Calu3 (cell line): ENCODE measurements around the gene NFATC3. TPM values are rescaled to one million over a fixed set of nuclear protein-coding genes. Genes with fewer than 3 reads are reported as not detected.

Experiments
- BruUV-seq: library from RNA; stranded (reverse); fragments of 400-500 nt; replicated peaks from 2 replicates; lab custom pipeline; 2021; lab: Mats Ljungman, UMichigan
- CTCF ChIA-PET: fragments of 300-600 bp; sonication (Branson Sonifier 250); formaldehyde crosslinking; loops from one replicate; lab custom pipeline; 2022; ENCODE audit warnings: antibody characterized with exemption; lab: Charles Lee
- DNase-seq: peaks from one replicate; pipeline ENCODE4 v3.0.0; 2022
- H3K27ac Mint-ChIP-seq: one replicate; pipeline ENCODE4 v1.8.0; 2022; ENCODE audit warnings: mixed read lengths; ENCODE audit not compliant: unreplicated experiment
- H3K27me3 Mint-ChIP-seq: one replicate; pipeline ENCODE4 v1.8.0; 2022; ENCODE audit warnings: mixed read lengths; ENCODE audit not compliant: unreplicated experiment
- H3K36me3 Mint-ChIP-seq: one replicate; pipeline ENCODE4 v1.8.0; 2022; ENCODE audit warnings: mild to moderate bottlenecking, moderate library complexity, mixed read lengths; ENCODE audit not compliant: insufficient read depth, unreplicated experiment
- H3K4me1 Mint-ChIP-seq: one replicate; pipeline ENCODE4 v1.8.0; 2022; ENCODE audit warnings: mild to moderate bottlenecking, low read depth, mixed read lengths; ENCODE audit not compliant: unreplicated experiment
- H3K4me3 Mint-ChIP-seq: one replicate; pipeline ENCODE4 v1.8.0; 2022; ENCODE audit warnings: mild to moderate bottlenecking, low read depth, moderate library complexity, mixed read lengths; ENCODE audit not compliant: unreplicated experiment
- H3K9me3 Mint-ChIP-seq: one replicate; pipeline ENCODE4 v1.8.0; 2022; ENCODE audit warnings: low read depth, mixed read lengths; ENCODE audit not compliant: unreplicated experiment
- intact Hi-C: fragments of 100-400 bp; cut with micrococcal nuclease; formaldehyde crosslinking; loops from one replicate; pipeline ENCODE4 v1.10.0; 2022; ENCODE audit not compliant: unreplicated experiment
- total RNA-seq: library from RNA; stranded (reverse); gene quantifications from 2 replicates; pipeline ENCODE4 v1.2.3, GENCODE V29; 2022
- TF ChIP-seq, protein P1 (sequence below): fragments of 200-600 bp; IDR thresholded peaks from one replicate; pipeline ENCODE4 v1.8.0; 2022; ENCODE audit warnings: antibody characterized with exemption; ENCODE audit not compliant: unreplicated experiment

The NFATC3 gene
- total RNA-seq, 1 experiment from 2014 or later: 39.3 TPM

DNA sequence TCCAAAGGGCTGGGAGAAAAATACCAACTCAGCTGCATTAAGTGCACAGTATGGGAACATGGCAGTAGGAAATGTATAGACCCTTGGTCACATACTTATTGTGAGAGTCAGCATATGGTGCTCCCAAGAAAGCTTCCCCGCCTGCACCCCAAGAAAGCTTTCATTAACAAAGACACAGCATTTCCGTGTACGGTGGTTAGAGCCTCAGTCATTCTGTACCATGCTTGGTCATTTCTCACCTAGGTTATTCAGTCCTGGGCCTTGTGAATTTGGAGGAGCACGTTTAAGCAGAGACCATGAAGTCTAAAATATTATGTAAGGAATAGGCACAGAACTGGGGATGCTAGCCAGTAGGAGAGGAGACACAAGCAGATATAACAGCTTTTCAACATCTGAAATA lies 94.7 kb downstream of the NFATC3 start:
- Mint-ChIP-seq H3K4me1 (no peaks in the 10 kb centered on the region), H3K4me3 (no peak overlapping the region), H3K27me3 (no peaks in the 10 kb centered on the region), H3K36me3 (peaks cover 9% of the 10 kb centered on the region), H3K9me3 (no peaks in the 10 kb centered on the region), H3K27ac (no peak overlapping the region)
- intact Hi-C loops: no loop called here
- TF ChIP-seq, protein P1, sequence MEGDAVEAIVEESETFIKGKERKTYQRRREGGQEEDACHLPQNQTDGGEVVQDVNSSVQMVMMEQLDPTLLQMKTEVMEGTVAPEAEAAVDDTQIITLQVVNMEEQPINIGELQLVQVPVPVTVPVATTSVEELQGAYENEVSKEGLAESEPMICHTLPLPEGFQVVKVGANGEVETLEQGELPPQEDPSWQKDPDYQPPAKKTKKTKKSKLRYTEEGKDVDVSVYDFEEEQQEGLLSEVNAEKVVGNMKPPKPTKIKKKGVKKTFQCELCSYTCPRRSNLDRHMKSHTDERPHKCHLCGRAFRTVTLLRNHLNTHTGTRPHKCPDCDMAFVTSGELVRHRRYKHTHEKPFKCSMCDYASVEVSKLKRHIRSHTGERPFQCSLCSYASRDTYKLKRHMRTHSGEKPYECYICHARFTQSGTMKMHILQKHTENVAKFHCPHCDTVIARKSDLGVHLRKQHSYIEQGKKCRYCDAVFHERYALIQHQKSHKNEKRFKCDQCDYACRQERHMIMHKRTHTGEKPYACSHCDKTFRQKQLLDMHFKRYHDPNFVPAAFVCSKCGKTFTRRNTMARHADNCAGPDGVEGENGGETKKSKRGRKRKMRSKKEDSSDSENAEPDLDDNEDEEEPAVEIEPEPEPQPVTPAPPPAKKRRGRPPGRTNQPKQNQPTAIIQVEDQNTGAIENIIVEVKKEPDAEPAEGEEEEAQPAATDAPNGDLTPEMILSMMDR: no peak
- no peak for DNase-seq
- BruUV-seq: no TSS peak
- CTCF ChIA-PET: no interaction called here

- no peak for DNase-seq
- intact Hi-C loops: no loop called here
- Mint-ChIP-seq H3K27ac (no peak overlapping the region), H3K4me1 (no peaks in the 10 kb centered on the region), H3K36me3 (peaks cover 19% of the 10 kb centered on the region), H3K9me3 (no peaks in the 10 kb centered on the region), H3K4me3 (no peak overlapping the region), H3K27me3 (no peaks in the 10 kb centered on the region)
- BruUV-seq: no TSS peak
- CTCF ChIA-PET: no interaction called here
- TF ChIP-seq, protein P1: no peak
Observed at GRCh38 chr16:68183046-68183445, 97.9 kb downstream of the NFATC3 start.

GRCh38 chr16:68186877-68187276 lies 101.7 kb downstream of the NFATC3 start:
- Mint-ChIP-seq H3K36me3 (peaks cover 24% of the 10 kb centered on the region), H3K4me1 (no peaks in the 10 kb centered on the region), H3K4me3 (no peak overlapping the region), H3K27ac (no peak overlapping the region), H3K27me3 (no peaks in the 10 kb centered on the region), H3K9me3 (no peaks in the 10 kb centered on the region)
- TF ChIP-seq, protein P1: no peak
- CTCF ChIA-PET: no interaction called here
- DNase-seq: no peak
- BruUV-seq: no TSS peak
- intact Hi-C loops: no loop called here

GRCh38 chr16:68187505-68187904 lies 102.3 kb downstream of the NFATC3 start:
- Mint-ChIP-seq H3K27me3 (no peaks in the 10 kb centered on the region), H3K36me3 (peaks cover 24% of the 10 kb centered on the region), H3K4me1 (no peaks in the 10 kb centered on the region), H3K27ac (no peak overlapping the region), H3K9me3 (no peaks in the 10 kb centered on the region), H3K4me3 (no peak overlapping the region)
- TF ChIP-seq, protein P1: no peak
- BruUV-seq: no TSS peak
- CTCF ChIA-PET: no interaction called here
- intact Hi-C loops: no loop called here
- no peak for DNase-seq

DNA sequence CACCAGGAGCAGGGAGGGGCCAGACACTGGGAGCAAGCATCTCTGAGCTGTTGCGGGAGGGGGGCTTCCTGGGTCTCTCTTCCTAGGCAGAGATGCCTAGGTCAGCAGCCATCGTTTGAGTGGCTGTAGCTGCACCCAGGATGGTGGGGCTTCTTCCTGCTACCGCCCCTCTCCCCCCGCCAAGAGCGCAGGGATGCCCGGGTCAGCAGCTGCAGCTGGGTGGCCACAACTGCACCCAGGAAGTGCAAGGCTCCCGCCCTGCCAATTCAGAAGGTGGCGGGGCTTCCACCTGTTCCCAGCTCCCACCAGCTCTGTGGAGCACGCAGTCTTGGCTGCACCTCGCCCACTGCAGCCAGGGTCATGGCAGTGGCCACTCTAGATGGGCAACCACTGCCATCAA lies 103.0 kb downstream of the NFATC3 start:
- H3K27ac Mint-ChIP-seq: no peak overlapping the region

More for the DNA sequence above, 103.0 kb downstream of the NFATC3 start:
- peaks cover 28% of the 10 kb centered on the region for H3K36me3 Mint-ChIP-seq
- no TSS peak for BruUV-seq
- no peak for DNase-seq
- no peak overlapping the region for H3K4me3 Mint-ChIP-seq
- H3K9me3 Mint-ChIP-seq: no peaks in the 10 kb centered on the region
- H3K4me1 Mint-ChIP-seq: no peaks in the 10 kb centered on the region
- CTCF ChIA-PET: no interaction called here
- no peaks in the 10 kb centered on the region for H3K27me3 Mint-ChIP-seq
- TF ChIP-seq, protein P1: no peak
- intact Hi-C loops: no loop called here
